NCI-H2227 (cell line): ENCODE results near the gene PTGER1.
A peak's percentile ranks its signal among the peaks of the same experiment; 100 is the strongest.

Experiments
- DNase-seq: peaks from one replicate; lab custom pipeline; 2025; ENCODE audit not compliant: unreplicated experiment; lab: John Stamatoyannopoulos, UW

The PTGER1 gene

DNA sequence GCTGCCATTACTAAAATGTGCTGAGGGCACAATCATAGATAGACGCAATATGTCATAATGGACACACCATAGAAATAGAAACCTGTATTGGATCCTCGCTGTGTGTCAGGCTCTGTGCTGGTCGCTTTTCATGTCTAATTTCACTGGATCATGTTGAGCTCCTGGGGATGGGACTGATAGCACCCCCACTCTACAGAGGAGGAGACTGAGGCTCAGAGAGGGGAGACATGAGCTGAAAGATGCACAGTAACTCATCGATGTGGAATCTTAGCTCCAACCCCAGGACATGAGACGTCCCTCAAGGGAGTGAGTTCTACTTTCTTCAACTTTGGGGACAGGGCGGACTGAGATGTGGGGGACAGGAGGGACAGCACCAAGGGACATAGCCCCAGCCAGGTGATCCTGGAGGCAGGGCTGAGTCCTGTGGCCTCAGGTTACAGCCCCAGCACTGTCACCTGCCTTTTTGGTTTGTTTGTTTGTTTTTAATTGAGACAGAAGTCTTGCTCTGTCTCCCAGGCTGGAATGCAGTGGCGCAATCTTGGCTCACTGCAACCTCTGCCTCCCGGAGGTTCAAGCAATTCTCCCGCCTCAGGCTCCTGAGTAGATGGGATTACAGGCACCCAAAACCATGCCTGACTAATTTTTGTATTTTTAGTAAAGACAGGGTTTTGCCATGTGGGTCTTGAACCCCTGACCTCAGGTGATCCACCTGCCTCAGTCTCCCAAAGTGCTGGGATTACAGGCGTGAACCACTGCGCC, 27.4 kb upstream of the PTGER1 start:
- no peak for DNase-seq

DNA sequence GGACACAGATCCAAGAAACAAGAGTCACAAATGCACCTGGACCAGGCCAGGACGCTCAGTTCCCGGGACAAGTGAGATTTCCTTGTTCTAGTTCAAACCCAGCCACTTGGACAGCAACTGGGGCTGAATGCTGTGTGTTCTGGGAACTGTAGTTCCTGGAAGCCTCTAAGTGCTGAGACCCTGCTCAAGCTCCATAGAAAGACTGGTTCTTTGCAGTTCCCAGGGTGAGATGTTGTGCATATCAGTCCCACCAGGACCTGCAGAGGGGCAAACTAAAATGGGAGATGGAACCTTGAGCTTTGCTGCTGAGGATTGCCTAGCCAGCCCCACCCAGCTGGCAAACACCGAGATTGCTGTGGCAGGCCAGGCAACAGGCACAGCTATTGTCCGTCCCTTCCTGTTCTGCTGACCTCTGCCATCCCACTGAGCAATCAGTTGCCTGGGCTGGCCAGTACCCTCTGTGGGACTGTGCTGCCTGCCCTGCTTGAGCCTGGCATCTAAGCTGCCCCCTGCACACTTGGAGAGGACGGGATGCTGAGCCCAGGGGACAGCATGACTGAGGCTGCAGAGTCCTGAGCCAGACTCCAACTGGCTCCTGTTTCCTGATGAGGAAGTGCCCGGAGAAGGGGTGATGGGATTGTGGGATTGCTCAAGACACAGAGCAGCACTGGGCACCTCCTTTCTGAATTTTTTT, 22.2 kb upstream of the PTGER1 start:
- no peak for DNase-seq

DNA sequence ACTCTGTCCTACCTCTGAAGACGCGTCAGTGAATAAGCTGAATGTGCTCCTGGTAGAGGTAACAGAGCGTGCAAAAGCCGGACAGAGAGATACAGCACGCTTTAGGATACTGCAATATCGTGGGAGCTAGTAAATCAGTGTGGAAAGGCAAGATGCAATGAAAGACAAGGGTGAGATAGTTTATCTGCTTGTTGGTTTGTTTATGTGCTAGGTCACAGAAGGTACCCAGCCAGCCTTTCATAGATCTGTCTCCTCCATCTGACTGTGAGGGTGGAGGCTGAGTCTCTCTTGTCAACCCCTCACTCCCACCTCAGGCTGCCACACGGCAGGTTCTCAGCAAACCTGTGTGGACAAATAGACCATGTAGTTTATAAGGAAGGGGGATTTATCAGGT, 21.7 kb upstream of the PTGER1 start:
- DNase-seq, result no peak

DNA sequence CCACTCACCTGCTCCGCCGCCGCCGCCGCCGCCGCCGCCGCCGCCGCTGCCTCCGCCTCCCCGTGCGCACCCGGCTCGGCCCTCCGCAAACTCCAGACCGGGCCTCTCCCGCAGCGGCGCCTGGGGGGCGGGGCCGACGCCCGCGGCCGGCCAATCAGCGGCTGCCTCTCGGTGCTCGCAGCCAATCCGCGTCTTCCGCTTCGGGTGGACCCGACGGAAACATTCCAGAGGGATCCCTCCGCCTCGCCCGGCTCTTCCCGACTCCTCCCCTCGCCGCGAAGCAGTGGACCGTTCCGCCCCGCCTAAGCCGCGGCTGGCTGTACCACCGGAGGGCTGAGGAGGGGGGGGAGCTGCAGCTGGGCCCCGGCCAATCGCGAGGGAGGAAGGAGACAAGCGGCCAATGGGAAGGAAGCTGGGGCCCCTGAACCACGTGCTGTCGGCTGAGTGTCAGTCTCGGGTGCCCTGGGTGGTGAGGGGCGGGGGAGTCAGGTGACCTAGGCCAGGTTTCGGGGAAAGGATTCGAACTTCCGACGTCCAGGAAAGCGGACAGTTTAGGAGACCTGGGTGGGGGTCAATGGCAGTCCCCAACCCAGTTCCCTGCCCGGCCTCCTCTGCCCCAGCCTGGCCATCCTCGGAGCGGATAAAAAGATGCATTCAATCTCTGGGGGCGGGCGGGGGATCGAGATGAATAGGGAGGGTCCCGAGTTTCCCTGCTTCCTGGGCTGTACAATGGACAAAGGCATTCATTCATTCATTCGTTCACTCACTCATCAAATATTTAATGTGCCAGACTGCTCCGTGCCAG, 21.1 kb upstream of the PTGER1 start, which contains the start of gene GIPC1:
GIPC1 (minus strand) TSS at position 99 of the 805 bp plus-strand sequence. CDS start 13,151 bp downstream, outside the sequence.
- peak; percentile 97 for DNase-seq

DNA sequence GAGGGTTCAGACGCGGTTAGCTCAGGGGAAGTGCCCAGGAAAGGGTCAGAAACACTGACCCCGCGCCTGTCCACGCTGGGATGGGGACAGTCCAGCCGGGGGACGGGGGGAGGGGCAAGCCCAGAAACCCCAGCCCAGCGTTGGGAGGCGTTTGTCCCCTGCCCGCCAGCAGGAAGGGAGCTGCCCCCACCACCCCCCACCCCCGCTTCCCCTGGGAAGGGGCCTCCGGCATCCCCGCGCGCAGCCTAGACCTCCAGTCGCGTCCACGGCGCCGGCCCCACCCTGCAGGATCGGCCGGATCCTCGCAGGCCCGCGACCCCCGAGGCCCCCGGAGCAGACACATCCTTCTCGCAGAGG, 20.5 kb upstream of the PTGER1 start:
- DNase-seq, result no peak

DNA sequence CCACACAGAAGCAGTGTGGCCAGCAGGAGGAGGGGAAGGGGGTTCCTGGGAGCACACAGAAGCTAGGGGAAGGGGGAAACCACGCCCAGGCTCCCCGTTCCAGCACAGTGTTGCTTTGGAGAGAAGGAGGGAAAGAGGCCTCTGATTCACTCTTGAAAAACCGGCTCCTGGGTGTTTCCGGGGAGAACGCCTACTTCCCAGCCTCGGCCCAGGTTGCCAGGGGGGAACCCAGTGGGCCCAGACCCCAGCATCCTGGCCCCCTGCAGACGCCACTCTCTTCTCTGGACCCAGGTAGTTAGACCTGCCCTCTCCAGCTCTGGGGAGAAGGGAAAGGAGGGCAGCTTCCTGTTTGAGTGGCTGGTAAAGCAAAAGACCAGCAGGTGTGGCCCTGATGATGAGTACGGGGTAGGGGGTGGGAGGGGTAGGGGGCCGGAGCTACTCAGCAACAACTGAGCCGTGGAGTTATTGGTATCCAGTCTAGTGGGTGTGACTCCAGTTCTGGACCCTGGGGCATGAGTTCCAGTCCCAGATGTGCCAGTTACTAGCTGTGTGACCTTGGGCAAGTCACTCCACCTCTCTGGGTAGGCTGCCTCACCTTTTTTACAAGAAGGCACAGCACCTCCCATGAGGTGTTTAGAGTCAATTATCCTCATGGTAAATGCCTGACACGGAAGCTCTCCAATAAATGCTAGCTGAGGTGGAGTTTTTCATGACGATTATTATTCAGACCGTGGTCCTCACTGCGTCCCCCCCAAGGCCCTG, 19.9 kb upstream of the PTGER1 start:
- no peak for DNase-seq

DNA sequence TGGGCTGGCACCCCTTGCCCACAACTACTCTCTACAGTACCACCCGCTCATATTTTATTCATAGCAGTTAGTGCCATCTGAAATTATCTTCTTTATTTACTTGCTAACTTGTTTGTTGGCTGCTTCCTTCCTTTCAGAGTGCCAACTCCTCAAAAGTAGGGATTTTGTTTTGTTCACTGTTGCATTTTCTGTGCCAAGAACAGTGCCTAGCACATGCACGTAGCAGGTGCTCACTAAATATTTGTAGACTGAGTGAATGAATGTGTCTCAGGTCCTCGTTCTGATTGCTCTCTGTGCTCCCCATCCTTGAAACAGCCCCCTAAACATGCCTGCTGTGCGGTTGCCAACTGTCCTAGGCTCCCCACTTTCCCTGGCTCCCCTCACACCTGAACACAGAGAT, 19.3 kb upstream of the PTGER1 start:
- DNase-seq, result no peak

DNA sequence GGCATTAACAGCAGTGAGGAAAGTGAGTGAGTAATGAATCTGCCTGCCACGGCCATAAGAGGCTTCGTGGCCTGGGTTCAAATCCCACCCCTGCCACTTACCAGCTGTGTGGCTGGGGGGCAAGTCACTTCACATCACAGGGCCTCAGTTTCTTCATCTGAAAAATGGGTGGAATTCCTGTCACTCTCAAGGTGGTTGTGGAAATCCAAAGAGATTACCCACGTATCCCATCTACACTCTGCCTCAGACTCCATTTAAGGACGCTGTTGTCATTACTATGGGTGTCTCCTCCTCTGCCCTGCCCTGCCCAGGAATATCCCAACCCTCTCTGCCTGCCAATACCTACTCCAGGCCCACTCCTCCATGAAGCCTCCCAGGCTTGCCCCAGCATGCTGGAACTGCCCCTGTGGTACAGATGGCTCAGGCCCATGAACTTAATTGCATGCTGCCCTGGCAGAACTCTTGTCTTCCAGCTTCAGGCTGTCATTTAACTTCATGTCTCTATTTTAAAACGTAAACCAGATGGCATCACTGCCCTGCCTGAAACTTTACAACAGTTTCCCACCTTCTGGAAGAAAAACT, 17.7 kb upstream of the PTGER1 start:
- no peak for DNase-seq

DNA sequence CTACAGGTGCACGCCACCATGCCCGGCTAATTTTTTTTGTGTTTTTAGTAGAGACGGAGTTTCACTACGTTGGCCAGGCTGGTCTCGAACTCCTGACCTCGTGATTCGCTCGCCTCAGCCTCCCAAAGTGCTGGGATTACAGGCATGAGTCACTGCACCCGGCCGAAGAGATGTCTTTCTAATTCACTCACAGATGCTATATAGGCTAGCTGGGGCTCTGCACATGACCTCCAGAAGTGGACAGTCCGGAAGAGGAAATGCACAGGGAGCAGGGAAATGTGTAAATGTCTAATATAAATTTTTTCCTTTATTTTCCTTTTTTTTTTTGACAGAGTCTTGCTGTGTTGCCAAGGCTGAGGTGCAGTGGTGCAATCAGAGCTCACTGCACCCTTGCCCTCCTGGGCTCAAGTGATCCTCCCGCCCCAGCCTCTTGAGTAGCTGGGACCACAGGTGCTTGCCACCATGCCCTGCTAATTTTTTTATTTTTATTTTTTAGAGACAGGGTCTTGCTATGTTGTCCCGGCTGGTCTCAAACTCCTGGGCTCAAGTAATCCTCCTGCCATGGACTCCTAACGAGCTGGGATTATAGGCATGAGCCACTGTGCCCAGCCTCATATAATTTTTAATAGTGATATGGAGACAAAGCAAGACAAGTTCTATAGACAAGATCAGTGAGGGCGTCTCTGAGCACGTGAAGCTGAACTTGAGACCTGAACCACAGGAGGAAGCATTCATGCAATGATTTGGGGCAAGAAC, 12.4 kb upstream of the PTGER1 start:
- no peak for DNase-seq

DNA sequence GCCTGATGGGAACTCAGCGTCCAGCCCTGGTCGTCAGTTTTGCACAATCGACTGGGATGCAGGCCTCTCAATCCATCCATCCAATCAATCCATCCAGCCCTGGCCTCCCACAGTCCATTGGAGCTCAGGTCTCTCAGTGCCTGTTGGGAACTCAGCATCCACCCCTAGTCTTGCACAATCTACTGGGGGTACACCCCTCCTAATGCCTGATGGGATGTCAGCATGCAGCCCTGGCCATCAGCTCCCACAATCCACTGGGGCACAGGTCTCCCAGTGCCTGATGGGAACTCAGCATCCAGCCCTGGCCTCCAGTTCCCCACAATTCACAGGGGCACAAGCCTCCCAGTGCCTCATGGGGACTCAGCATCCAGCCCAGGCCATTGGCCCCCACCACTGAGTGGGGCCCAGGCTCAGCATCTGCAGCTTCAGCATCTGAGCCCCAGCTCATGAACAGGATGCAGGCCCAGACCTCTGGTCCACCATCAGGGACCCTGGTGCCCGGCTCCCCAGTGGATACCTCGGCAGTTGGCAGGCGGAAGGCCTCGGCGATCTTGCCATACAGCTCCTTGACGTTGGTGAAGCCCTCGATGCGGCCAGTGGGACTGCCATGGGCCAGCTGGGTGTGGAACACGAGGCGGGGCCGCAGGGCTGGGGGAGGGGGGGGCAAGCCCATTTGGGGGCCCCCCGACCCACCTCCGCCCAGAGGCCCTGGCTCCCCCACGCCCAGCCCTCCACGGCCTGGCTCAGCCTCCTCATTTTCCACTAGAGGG, 7.2 kb upstream of the PTGER1 start:
- no peak for DNase-seq

DNA sequence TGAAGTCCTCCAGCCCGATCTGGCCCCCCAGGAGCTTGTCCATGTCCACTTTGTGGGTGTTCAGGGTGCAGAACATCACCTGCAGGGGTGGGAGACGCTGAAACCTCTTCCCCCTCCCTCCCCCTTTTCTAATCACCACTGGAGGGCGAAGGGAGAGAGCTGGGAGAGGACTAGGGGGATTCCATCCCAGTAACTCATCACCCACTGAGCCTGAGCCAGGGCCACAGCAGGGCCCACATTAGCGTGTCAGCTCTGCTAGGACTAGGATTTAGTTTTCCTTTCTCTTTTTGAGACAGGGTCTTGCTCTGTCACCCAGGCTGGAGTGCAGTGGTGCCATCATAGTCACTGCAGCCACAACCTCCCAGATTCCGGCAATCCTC, 5.5 kb upstream of the PTGER1 start:
- DNase-seq, result no peak

DNA sequence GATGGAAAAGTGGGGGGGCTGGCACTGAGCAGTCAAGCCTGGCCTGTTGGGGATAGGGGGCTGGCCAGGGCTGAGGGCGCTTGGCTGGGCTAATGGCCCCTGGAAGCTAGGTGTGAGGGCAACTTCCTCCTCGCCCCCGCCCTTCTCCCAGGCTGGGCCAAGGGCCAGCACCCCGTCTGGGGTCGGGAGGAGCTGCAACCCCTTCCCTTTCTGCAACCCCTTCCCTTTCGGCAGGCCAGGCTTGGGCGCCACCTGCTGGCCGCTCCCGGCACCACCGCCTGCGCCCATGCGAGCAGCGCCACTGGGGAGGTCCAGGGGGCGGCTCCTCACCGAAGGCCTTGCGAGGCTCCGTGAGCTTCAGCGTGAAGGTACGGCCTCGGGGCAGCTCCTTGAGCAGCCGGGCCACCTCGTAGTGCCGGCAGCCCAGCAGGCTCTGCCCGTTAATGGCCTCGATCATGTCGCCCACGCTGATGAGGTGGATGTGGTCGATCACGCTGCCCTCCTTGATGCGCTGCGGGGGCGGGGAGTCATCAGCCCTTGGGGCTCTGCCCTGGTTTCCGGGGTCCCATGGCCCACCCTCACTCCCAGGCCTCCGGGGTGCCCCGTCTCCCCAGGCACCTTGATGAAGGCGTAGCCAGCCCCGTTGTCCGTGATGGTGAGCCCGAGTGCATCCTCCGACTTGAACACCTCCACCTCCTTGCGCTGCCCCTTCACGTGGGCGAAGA, 5.0 kb upstream of the PTGER1 start:
- DNase-seq, result no peak

DNA sequence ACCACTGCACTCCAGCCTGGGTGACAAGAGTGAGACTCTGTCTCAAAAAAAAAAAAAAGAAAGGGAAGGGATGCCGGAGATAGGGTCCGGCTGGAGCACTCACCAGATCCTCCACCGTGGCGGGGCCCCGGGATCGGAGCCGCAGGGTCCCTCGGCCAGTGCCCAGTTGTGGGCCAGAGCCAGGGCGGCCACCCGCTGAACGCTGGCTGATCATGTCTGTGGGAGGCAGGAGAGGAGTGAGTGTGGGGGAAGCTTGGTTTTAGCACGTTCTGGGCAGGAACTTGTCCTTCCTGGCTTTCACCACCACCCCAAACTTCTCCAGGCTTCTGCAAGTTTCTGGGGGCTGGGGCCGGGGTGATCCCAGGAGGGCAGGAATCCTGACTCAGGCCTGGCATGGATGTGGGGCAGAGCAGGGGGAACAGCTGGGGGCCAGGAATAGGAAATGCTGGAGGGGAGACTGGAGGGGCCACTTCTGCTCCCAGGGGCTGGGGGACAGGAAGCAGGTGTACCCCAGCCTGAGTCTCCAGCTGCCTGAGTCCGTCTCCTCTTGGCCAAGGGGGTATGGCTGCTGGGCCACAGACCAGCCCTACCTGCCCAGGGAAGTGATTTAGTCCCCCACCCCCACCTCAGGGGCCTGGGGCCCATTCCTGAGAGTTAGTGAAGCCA, 4.3 kb upstream of the PTGER1 start:
- no peak for DNase-seq

DNA sequence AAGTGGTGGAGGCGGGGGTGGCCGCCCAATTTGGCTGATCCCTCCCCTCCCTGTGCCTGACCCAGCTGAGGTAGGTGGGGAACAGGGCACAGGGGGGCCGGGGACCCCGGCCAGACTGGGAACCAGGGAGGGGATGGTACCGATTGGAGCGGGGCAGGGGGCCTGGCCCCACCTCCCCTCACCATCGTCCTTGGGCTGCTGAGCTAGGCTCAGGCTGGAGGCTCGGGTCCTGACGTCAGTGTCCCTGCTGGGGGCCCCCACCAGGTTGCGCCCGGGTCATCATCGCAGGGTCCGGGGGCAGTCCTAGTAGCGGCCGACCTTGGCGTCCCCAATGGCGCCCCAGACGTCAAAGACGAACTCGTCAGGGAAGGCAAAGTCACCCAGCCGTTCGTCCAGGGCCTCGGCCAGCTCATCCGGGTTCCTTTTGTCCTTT, 3.0 kb upstream of the PTGER1 start:
- DNase-seq, result no peak

DNA sequence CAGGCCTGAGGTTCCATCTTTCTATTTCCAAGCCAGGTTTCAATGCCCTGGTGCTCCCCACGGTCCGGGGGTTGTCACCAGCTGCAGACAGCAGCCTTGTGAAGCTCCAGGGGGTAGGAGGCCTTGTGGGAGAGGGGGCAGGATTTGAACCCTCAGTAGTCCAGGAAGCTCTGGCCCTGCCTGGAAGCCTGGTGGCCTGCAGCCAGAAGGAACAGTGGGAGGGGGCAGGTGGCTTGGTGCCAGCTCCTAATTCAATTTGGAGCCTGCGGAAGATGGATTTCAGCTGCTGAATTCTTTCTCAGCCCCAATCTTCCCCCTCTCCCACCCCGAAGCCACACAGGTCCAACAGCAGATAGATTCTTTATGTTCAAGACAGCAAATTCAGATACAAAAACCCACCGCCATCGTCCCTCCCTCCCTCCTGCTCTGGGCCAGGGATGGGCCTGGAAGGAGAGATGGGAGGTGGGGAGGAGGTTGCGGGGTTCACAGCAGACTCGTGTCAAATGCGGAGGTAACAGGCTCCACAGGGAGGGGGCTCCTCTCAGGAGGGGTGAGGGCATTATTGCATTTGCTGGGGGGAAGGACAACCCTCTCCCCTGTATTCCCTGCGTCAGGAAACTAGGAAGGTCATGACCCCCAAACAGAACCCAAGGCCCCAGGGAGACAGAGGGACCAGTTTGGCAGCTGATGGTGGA, 2.4 kb upstream of the PTGER1 start:
- no peak for DNase-seq

DNA sequence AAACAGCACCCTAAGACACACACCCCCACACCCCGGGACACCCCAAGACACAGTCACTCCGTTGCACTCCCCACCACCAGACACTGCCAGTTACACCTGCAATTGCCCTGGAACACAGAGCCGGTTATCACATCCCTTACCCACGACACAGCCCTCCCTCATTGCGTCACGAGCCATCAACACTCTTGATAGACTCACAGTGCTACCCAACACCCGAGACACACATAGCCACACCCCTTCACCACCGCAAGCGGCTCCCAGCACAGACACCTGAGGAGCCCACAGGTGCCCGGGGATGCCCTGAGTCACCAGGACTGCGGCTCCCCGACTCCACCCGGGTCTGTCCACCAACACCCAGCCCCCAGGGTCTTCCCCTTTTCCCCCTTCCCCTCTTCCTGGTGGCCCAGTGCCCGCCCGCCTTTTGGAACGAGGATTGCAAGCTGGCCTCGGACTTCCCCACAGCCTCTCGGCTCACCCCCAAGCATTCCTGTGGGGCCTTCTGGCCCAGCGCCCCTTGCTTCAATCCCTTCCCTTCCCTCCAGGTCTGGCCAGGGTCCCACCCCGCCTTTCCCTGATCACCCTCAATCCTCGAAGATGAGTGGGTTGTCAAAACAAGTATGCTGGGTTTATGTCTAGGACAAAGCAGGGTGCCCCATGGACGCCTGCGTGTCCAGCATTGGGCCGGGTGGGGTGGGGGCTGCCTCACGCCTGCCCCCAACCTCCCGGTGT, 1.7 kb upstream of the PTGER1 start:
- no peak for DNase-seq

DNA sequence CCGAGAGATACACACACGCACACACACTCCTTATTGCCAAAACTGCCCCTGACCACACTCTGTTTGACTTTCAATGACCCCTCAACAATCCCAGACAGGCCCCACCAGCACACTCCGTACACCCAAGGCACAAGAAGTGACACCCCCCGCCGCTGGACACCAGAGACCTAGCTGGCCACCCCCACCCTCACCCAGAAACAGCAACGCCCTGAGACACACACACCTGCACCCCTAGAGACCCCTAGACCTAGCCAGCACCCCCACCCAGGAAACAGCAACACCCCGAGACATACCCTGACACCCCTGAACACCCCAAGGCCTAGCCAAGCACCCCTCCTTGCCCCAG, 1.1 kb upstream of the PTGER1 start:
- DNase-seq, result no peak
